ENCODE measurements around the gene CD4.
"Not testable (repeated sequence)": the region's sequence is repeated elsewhere in the genome, so short reads cannot be mapped to it uniquely, and the experiment has no call there.

CD4 gene

GRCh38 chr12:6788972-6789924, at the start of gene CD4:
CD4 (plus strand) TSS chr12:6789528; CDS start chr12:6800139, 10,611 bp downstream.
- DNase-seq: no peak

DNA sequence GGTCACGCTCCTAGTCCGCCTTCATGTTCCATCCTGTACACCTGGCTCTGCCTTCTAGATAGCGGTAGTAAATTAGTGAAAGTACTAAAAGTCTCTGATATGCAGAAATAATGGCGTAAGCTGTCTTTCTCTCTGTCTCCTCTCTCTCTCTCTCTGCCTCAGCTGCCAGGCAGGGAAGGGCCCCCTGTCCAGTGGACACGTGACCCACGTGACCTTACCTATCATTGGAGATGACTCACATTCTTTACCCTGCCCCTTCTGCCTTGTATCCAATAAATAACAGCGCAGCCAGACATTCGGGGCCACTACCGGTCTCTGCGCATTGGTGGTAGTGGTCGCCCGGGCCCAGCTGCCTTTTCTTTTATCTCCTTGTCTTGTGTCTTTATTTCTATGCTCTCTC, 47.2 kb upstream of the CD4 start:
- DNase-seq: not testable (repeated sequence)

DNA sequence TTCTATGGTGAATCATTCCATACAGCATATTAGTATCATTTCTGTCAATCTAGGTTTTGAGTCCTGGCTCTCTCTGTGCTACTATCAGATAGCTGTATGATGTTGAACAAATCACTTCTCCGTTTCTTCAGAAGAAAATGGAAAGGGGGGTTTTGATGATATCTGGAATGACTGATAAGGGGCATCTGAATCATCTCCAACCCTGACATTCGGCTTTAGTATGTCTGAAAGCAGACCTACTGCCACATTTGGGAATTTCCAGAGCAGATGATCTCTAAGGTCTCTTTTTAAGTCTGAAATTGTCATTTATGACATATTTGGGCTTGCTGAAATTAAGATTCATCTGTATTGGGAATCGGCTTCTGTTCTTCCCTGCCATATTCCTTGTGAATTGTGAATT, 46.5 kb upstream of the CD4 start:
- no peak for DNase-seq

GRCh38 chr12:6743300-6743699, 46.0 kb upstream of the CD4 start:
- not testable (repeated sequence) for DNase-seq

- DNase-seq: no peak
Observed at GRCh38 chr12:6745741-6746525, 43.4 kb upstream of the CD4 start.

- DNase-seq: no peak
Observed at GRCh38 chr12:6747216-6747615, 42.1 kb upstream of the CD4 start.

DNA sequence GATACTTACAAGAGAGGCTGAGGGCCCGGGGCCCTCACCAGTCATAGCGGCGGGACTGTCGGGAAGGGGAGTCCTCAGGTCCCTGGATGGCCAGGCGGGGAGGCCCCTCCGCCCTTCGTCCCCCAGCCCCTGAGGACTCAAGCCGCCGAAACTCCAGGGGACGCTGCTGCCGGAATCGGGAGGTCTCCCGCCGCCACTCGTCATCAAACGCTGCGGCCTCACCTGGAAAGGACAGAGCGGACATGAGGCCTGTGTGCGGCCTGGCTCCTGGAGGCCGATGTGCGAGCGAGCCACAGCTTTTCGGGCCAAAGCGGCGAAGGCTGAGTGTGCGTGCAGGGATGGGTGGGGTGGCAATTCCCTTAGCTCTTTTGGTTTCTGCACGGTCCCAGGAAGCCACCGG, 40.6 kb upstream of the CD4 start:
- DNase-seq: no peak

DNA sequence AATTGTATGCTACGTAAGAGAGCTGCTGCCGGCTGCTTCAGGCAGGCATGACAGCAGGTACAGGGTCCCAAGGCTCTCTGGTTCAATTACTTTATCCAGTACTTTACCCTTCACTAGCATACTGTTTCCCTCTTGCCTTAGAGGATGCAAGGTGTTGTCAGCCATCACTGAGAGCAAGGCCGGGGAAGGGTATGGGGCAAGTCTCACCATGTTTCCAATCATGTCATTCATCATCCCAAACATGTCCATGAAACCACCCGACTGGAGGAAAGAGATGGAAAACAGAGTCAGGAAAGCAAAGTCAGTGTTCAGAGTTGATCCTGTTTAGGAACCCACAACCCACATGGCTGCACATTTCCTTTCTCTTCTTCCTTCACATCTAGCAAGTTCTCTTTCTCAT, 38.8 kb upstream of the CD4 start:
- no peak for DNase-seq

- DNase-seq: no peak
Observed at GRCh38 chr12:6751767-6752166, 37.6 kb upstream of the CD4 start.

GRCh38 chr12:6752167-6752920, 37.0 kb upstream of the CD4 start:
- DNase-seq: no peak

GRCh38 chr12:6752921-6753771, 36.2 kb upstream of the CD4 start, which contains the start of gene MLF2:
MLF2 (minus strand) TSS chr12:6753141; CDS start chr12:6752334, 807 bp downstream.
- DNase-seq: peak; percentile 99

DNA sequence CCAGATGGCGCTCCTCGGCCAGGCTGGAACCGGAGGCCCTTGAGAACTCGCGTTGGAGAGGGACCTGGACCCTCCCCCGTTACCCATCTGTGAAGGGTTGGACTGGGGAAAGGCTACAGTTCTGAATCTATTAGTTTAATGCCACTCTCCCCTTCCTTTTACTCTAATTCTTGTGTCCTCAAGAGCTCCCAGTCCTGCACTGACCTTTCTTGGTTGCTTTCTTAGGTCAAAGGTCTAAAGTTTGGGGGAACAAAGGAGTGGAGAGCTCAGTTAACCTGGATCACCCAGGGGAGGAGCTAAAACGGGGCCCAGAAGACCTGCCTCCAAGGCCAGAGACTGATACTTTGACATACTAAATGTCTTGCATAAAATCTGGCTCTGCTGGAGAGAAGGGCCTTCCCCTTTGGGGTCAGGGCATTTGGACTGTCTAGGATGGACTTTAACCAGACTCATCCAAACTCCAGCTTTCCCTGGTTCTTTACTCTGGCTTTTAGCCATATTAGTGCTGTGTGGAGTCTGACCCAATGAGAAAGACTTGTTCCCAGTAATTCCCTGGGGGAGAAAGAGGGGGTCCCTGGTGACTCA, 35.5 kb upstream of the CD4 start:
- no peak for DNase-seq

GRCh38 chr12:6754411-6754810, 34.9 kb upstream of the CD4 start:
- DNase-seq: no peak

DNA sequence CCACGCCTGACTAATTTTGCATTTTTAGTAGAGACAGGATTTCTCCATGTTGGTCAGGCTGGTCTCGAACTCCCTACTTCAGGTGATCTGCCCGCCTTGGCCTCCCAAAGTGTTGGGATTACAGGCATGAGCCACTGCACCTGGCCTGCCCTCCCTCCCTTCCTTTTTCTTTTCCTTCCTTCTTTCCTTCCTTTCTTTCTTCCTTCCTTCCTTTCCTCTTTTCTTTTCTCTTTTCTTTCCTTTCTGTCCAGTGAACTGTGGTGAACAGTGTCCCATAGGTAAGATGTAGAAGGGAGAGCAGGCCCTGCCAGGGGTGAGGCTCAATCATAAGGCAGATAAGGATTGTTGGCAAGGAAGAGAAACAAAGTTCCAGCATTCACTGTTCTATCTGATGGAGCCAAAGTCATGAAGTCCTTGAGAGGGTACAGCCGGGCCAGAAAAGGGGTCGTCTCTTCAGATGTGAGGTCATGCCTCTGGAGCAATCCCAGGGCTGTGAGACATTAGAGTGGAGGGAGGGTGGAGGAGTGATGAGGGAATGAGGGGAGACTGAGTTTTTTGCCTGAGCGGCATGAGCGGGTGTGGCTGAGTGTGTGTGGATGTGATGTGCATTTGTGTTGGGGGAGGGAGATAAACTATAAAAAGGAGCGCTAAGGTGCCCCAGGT, 32.2 kb upstream of the CD4 start:
- no peak for DNase-seq

DNA sequence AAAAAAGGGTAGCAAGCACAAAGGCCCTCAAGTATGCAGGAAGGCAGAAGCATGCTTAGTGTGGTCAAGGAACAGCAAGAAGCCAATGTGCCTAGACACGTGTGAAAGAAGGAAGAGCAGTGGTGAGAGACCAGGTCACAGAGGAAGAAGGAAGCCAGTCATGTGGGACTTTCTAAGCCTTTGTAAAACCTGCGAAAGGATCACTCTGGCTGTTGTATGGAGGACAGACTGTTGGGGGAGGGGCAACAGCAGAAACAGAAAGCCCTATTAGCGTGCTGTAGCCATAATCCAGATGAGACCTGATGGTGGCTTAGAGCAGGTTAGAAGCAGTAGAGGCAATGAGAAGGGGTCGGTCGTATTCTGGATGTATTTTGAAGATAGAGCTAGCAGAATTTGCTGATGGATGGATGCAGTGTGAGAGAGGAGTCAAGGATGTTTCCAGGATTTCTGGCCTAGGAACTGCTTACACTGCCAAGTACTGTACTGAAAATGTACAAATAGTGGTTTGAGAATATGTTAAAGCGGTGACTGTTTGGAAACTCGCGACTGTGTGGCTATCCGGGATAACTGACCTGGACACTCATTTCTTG, 30.7 kb upstream of the CD4 start:
- no peak for DNase-seq

- DNase-seq: no peak
Observed at GRCh38 chr12:6759741-6760140, 29.6 kb upstream of the CD4 start.

DNA sequence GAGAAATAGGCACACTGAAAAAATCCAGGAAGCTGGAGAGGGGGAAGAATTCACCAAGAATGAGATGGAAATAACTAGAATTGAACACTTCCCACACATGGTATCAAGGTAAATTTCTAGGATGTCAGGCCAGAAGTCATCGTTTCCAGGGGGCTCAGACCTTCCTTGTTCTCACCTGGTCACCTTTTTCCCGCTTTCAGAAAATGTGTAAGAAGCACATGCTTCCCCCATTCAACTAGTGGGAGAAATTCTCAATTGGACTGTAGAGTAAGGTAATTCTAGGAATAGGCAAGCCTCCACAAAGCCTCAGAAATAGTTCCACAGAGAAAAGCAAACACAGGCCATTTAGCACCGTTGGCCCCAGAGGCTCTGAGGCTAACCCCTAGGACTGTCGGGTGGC, 25.9 kb upstream of the CD4 start:
- DNase-seq: no peak

DNA sequence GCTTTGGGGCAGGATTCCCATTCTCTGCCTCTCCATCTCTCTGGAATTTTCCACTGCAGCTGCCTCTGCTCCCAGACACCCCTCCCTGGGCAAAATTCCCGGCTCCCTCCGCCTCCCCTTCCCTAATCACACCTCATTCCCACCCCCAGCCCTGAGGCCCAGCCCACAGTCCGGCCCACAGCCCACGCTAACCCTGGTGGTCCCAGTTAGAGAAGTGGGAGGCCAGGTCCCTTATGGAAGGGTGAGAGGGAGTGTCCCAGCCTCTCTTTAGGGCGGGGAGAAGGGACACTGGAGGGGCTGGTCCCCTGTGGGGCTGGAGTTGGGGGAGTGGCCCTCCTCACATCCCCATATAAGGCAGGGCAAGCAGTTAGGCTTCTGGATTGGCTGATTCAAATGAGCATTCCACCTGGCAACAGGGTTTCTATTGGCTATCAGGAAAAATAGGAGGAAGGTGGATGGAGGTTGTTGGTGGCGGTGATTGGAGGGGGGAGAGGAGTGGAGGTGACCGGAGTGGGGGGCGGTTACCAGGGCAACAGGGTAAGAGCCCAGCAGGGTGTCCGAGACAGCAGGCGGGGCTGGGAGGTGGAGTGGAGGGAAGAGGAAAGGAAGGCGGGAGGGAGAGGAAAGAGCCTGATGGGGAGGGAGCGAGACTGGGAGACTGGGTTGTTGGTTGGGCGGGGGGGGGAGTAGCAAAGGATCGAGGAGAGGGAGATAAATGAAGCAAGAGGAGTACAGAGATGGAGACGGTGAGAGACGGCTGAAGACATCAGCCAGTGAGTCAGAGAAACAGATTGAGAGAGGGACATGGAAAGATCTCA, 25.1 kb upstream of the CD4 start:
- DNase-seq: no peak

- DNase-seq: no peak
Observed at GRCh38 chr12:6765048-6765633, 24.2 kb upstream of the CD4 start.
